HG03175 (cell line): Measurements from ENCODE around the gene SIM2.

Experiments
- ATAC-seq: cut with Tn5 transposase; IDR thresholded peaks from one replicate; pipeline ENCODE4 v1.9.1; 2021; ENCODE audit warnings: mild to moderate bottlenecking, moderate library complexity; ENCODE audit not compliant: unreplicated experiment

Gene SIM2

DNA sequence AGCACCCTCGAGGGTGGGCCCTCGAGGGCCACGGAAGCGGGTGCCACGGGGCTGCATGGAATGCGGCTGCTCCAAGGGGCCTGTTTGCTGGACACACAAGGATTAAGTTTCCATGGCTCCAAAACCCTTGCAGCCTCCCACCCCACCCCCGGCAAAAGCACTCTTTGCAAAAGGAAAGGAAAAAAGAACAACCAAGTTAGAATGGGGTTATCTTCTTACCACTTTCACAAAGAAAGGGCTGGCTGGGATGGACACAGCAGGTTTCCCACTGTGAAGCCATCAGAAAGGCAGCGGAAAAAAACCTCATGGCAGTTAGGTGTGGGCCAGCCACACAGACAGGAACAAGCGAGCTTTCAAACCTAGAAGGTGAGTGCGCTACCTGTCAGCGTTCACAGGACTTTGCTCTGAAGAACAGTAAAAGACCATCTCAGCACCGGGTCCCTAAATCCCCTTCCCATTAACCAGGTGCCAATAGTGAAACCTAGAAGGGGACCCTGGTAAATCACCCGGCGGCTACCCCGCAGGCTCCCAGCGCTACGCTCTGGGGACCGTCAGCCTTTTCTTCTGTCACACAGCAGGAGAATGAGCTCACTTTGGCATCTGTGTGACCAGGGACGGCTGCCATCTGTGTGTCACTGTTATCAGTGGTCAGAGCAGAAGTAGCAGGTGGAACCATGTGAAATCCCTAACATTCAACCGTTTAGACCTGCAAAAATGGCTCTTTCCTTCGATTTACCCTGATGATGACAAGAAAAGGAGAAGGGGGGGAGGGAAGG, 93.0 kb downstream of the SIM2 start:
- ATAC-seq: no peak

DNA sequence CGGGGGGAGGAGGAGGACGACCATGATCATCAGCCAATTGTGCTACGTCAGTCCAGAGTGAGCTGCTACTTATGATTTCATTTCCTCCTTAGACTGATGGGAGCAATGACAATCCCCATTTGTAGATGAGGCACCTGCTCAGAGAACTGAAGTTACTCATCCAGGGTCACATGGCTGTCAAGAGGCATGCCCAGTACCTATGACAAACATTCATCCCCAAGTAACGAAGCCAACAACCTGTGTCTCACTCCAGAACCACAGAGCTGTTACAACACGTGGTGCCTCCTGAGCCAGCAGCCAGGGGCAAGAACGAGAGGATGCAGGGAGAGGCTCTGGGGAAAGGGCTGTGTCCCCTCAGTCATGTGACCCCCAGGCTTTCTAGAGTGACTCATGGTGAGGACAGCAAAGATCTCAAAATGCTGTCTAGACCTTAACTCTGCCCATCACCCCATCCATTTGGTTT, 93.6 kb downstream of the SIM2 start:
- ATAC-seq: no peak

DNA sequence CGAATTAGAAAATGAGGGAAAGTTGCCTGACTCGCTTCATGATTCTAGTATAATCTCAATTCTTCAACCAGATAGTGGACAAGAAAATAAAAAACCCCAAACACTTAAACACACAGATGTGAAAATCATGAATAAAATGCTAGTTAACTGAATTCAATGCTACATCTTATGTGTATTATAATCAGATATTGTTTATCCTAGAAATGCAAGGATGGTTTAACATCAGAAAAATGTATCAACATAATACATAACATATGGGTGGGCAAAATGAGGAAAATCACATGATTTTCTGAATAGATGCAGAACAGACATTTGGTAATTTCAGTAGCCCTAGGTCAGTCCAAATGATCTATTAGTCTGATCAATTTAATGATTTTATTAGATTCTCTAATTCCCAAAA, 97.2 kb downstream of the SIM2 start:
- no peak for ATAC-seq

DNA sequence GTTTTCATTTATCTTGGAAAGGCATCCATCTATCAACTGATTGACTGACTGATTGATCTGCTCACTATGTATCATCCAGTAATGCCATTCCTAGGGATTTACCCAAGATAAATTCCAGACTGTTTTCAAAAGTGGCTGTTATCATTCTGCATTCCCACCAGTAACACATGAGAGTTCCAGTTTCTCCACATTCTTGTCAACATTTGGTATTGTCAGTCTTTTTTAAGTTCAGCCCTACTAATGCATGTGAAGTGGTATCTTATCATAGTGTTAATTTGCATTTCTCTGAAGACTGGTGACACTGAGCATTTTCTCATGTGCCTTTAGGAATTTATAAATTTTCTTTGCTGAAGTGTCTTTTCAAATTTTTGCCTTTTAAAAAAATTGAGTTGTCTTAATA, 99.6 kb downstream of the SIM2 start:
- no peak for ATAC-seq
